Left ventricle myocardium inferior (tissue), 1 donor: ENCODE results near the gene SLC35A5. TPM values are rescaled to one million over a fixed set of nuclear protein-coding genes. Genes with fewer than 3 reads are reported as not detected.

ENCODE experiments used
- DNase-seq: peaks from one replicate; pipeline ENCODE4 v3.0.0-alpha.2; 2020
- H3K27ac ChIP-seq: fragments of 200-600 bp; replicated peaks from 2 replicates; pipeline ENCODE4 v1.8.0; 2021
- H3K27me3 ChIP-seq: fragments of 200-600 bp; 2 replicates; pipeline ENCODE4 v1.8.0; 2021; ENCODE audit warnings: low read depth
- H3K36me3 ChIP-seq: fragments of 200-600 bp; 2 replicates; pipeline ENCODE4 v1.8.0; 2021
- H3K4me1 ChIP-seq: fragments of 200-600 bp; 2 replicates; pipeline ENCODE4 v1.8.0; 2021
- H3K4me3 ChIP-seq: fragments of 200-600 bp; 2 replicates; pipeline ENCODE4 v1.8.0; 2021; ENCODE audit warnings: mild to moderate bottlenecking, moderate library complexity
- H3K9me3 ChIP-seq: fragments of 200-600 bp; replicated peaks from 2 replicates; pipeline ENCODE4 v1.8.0; 2021
- intact Hi-C: fragments of 100-400 bp; cut with micrococcal nuclease; formaldehyde crosslinking; loops from one replicate; pipeline ENCODE4 v1.11.0; 2022
- total RNA-seq: library from RNA; stranded (reverse); fragmentation: NEBNext Ultra II Directional; extraction: Animal tissue kit (Norgen Biotek cat#: 25700); gene quantifications from one replicate; pipeline ENCODE4 v1.2.1, GENCODE V29; 2021
- TF ChIP-seq, protein P1 (sequence below): fragments of 200-600 bp; IDR thresholded peaks from 2 replicates; pipeline ENCODE4 v1.8.0; 2021; ENCODE audit warnings: antibody characterized with exemption, mild to moderate bottlenecking, borderline replicate concordance
- donor health status: DM: no; HTN: yes; CAD: no; lungs with severe emphysema.

SLC35A5 gene
- total RNA-seq, 1 donor from 2014 or later = 16.5 TPM

DNA sequence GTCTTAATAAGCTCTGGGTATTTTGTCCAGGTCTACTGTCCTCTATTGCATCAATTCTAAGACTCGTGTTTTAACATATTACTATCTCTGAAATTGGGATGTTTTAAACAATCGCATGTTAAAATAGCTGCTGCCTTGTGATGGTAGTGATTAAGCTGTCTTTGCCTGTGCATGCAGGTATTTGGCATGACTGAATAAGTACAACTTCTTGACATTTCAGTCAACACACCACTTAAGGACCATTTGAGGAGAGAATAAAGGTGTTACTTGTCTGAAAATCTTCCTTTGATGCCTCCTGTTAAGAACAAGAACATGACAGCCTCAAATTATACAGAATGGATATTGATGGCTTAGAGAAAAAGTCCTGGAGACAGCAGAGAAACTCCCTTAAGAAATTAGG is 33.0 kb downstream of the SLC35A5 start:
- H3K27me3 ChIP-seq = no peaks in the 10 kb centered on the region
- intact Hi-C loops = no loop called here
- H3K27ac ChIP-seq = no peak overlapping the region
- peaks cover 12% of the 10 kb centered on the region for H3K9me3 ChIP-seq
- no peak for DNase-seq
- TF ChIP-seq, protein P1, sequence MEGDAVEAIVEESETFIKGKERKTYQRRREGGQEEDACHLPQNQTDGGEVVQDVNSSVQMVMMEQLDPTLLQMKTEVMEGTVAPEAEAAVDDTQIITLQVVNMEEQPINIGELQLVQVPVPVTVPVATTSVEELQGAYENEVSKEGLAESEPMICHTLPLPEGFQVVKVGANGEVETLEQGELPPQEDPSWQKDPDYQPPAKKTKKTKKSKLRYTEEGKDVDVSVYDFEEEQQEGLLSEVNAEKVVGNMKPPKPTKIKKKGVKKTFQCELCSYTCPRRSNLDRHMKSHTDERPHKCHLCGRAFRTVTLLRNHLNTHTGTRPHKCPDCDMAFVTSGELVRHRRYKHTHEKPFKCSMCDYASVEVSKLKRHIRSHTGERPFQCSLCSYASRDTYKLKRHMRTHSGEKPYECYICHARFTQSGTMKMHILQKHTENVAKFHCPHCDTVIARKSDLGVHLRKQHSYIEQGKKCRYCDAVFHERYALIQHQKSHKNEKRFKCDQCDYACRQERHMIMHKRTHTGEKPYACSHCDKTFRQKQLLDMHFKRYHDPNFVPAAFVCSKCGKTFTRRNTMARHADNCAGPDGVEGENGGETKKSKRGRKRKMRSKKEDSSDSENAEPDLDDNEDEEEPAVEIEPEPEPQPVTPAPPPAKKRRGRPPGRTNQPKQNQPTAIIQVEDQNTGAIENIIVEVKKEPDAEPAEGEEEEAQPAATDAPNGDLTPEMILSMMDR = no peak
- H3K36me3 ChIP-seq = peaks cover 36% of the 10 kb centered on the region
- no peak overlapping the region for H3K4me3 ChIP-seq
- no peaks in the 10 kb centered on the region for H3K4me1 ChIP-seq

- TF ChIP-seq, protein P1 = no peak
- H3K27me3 ChIP-seq = no peaks in the 10 kb centered on the region
- H3K9me3 ChIP-seq = peaks cover 6% of the 10 kb centered on the region
- no peak overlapping the region for H3K4me3 ChIP-seq
- H3K4me1 ChIP-seq = no peaks in the 10 kb centered on the region
- intact Hi-C loops = no loop called here
- no peak overlapping the region for H3K27ac ChIP-seq
- peaks cover 17% of the 10 kb centered on the region for H3K36me3 ChIP-seq
- DNase-seq = no peak
Observed at GRCh38 chr3:112597945-112598344, 36.1 kb downstream of the SLC35A5 start.

- TF ChIP-seq, protein P1 = no peak
- peaks cover 9% of the 10 kb centered on the region for H3K36me3 ChIP-seq
Observed at GRCh38 chr3:112598731-112599130, 36.9 kb downstream of the SLC35A5 start.

DNA sequence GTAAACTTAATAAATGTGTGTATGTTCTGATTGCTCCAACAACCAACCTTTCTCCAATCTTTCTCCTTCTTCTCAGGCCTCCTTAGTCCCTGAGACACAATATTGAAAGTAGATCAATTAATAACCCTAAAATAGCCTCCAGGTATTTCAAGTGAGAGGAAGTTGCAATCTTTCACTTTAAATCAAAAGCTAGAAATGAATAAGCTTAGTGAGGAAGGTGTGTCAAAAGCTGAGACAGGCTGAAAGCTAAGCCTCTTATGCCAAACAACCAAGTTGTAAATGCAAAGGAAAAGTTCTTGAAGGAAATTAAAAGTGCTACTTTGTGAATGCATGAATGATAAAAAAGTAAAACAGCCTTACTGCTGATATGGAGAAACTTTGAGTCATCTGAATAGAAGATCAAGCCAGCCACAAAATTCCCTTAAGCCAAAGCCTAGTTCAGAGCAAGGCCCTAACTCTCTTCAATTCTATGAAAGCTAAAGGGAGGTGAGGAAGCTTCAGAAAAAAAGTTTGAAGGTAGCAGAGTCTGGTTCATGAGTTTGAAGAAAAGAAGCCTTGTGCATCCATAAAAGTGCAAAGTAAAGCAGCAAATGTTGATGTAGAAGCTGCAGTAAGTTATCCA is 40.5 kb downstream of the SLC35A5 start:
- H3K27ac ChIP-seq = no peak overlapping the region
- H3K27me3 ChIP-seq = no peaks in the 10 kb centered on the region
- H3K4me3 ChIP-seq = no peak overlapping the region
- no peak for DNase-seq
- peaks cover 4% of the 10 kb centered on the region for H3K4me1 ChIP-seq
- TF ChIP-seq, protein P1 = no peak
- H3K36me3 ChIP-seq = peaks cover 4% of the 10 kb centered on the region
- no peaks in the 10 kb centered on the region for H3K9me3 ChIP-seq
- intact Hi-C loops = no loop called here

More at GRCh38 chr3:112598731-112599130, 36.9 kb downstream of the SLC35A5 start:
- H3K27me3 ChIP-seq = no peaks in the 10 kb centered on the region
- H3K4me1 ChIP-seq = no peaks in the 10 kb centered on the region
- no peak overlapping the region for H3K27ac ChIP-seq
- no peak overlapping the region for H3K4me3 ChIP-seq
- DNase-seq = no peak
- intact Hi-C loops = no loop called here
- H3K9me3 ChIP-seq = no peaks in the 10 kb centered on the region

GRCh38 chr3:112604536-112604935 is 42.7 kb downstream of the SLC35A5 start:
- peaks cover 4% of the 10 kb centered on the region for H3K4me1 ChIP-seq
- no peak for DNase-seq
- intact Hi-C loops = no loop called here
- H3K36me3 ChIP-seq = peaks cover 3% of the 10 kb centered on the region
- TF ChIP-seq, protein P1 = no peak
- no peaks in the 10 kb centered on the region for H3K27me3 ChIP-seq
- no peak overlapping the region for H3K27ac ChIP-seq
- H3K9me3 ChIP-seq = no peaks in the 10 kb centered on the region
- H3K4me3 ChIP-seq = no peak overlapping the region

DNA sequence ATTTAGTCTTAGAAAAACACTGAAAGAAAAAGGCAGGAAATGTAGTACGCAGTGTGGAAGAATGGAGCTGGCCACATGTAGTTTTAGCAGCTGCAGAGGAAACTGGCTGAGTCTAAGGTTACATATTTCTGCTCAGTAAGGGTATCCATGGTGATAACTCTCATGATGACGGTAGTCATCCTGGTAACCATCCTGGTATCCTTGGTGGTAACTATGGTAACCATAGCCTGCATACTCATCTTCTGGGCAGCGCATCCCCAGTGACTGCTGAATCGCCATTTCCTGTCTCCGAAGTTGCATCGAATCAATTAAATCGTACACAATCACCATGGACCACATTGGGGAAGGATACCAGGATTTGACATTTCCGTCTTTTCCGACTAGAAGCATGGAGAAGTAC is 43.4 kb downstream of the SLC35A5 start:
- peaks cover 3% of the 10 kb centered on the region for H3K36me3 ChIP-seq

More for the DNA sequence above, 43.4 kb downstream of the SLC35A5 start:
- no peak for DNase-seq
- TF ChIP-seq, protein P1 = no peak
- no peaks in the 10 kb centered on the region for H3K9me3 ChIP-seq
- no peak overlapping the region for H3K4me3 ChIP-seq
- no peaks in the 10 kb centered on the region for H3K27me3 ChIP-seq
- H3K27ac ChIP-seq = no peak overlapping the region
- intact Hi-C loops = no loop called here
- H3K4me1 ChIP-seq = peaks cover 4% of the 10 kb centered on the region
